ENCODE measurements around the gene HTRA3.

HTRA3 gene

GRCh38 chr4:8315435-8316250 is 46.1 kb downstream of the HTRA3 start:
- DNase-seq, result peak; percentile 32

- no peak for DNase-seq
Observed at GRCh38 chr4:8316251-8316771, 46.8 kb downstream of the HTRA3 start.

GRCh38 chr4:8316911-8317351 is 47.4 kb downstream of the HTRA3 start:
- peak; percentile 28 for DNase-seq

GRCh38 chr4:8317474-8317873 is 47.9 kb downstream of the HTRA3 start:
- no peak for DNase-seq

GRCh38 chr4:8318509-8318908 is 49.0 kb downstream of the HTRA3 start:
- DNase-seq, result peak; percentile 26

GRCh38 chr4:8319061-8319460 is 49.5 kb downstream of the HTRA3 start:
- peak; percentile 33 for DNase-seq

- no peak for DNase-seq
Observed at GRCh38 chr4:8319731-8320385, 50.3 kb downstream of the HTRA3 start.

GRCh38 chr4:8320386-8320750 is 50.8 kb downstream of the HTRA3 start:
- DNase-seq, result no peak

GRCh38 chr4:8321220-8321619 is 51.7 kb downstream of the HTRA3 start:
- no peak for DNase-seq

- DNase-seq, result no peak
Observed at GRCh38 chr4:8321771-8322170, 52.2 kb downstream of the HTRA3 start.

GRCh38 chr4:8322794-8323704 is 53.5 kb downstream of the HTRA3 start:
- no peak for DNase-seq

- no peak for DNase-seq
Observed at GRCh38 chr4:8323947-8324555, 54.5 kb downstream of the HTRA3 start.

GRCh38 chr4:8324640-8325239 is 55.2 kb downstream of the HTRA3 start:
- DNase-seq, result no peak

GRCh38 chr4:8325291-8325973 is 55.9 kb downstream of the HTRA3 start:
- no peak for DNase-seq

GRCh38 chr4:8326206-8326605 is 56.7 kb downstream of the HTRA3 start:
- no peak for DNase-seq

- no peak for DNase-seq
Observed at GRCh38 chr4:8328456-8328855, 58.9 kb downstream of the HTRA3 start.

- no peak for DNase-seq
Observed at GRCh38 chr4:8328866-8329559, 59.5 kb downstream of the HTRA3 start.

- no peak for DNase-seq
Observed at GRCh38 chr4:8329560-8329858, 60.0 kb downstream of the HTRA3 start.

- DNase-seq, result no peak
Observed at GRCh38 chr4:8329859-8330761, 60.6 kb downstream of the HTRA3 start.

All from activated CD8-positive, alpha-beta memory T cell treated with anti-CD3 and anti-CD28 coated beads for 24 hours (primary cell).